Activated T-cell treated with anti-CD3 and anti-CD28 coated beads, Interleukin-2, amount 50 U/mL, for 72 hours (primary cell): ENCODE data around the gene AXIN1. TPM values are rescaled to one million over a fixed set of nuclear protein-coding genes. Genes with fewer than 3 reads are reported as not detected.
"Not testable (repeated sequence)": the region's sequence is repeated elsewhere in the genome, so short reads cannot be mapped to it uniquely, and the experiment has no call there.

Experiments
- ATAC-seq, 2 donors: fragments of 150-1000 bp; cut with Tn5 transposase; replicated peaks in 1 of 2; 2 replicates each; pipeline ENCODE4 v1.10.0; 2021; ENCODE audit warnings: moderate library complexity in 2 of 2, mild to moderate bottlenecking in 1 of 2
- DNase-seq, 2 donors: peaks; one replicate each; pipeline ENCODE4 v3.0.0; 2021 to 2022; ENCODE audit warnings: mixed read lengths in 1 of 2
- H3K27ac Mint-ChIP-seq: one replicate; pipeline ENCODE4 v1.8.0; 2022; ENCODE audit warnings: mild to moderate bottlenecking, moderate library complexity, mixed read lengths
- H3K27me3 Mint-ChIP-seq: one replicate; pipeline ENCODE4 v1.8.0; 2022; ENCODE audit warnings: low read depth, mixed read lengths
- H3K36me3 Mint-ChIP-seq, 2 donors: one replicate each; pipeline ENCODE4 v1.8.0; 2022; ENCODE audit warnings: mixed read lengths in 2 of 2, mild to moderate bottlenecking in 1 of 2; ENCODE audit not compliant: insufficient read depth in 2 of 2
- H3K4me1 Mint-ChIP-seq: one replicate; pipeline ENCODE4 v1.8.0; 2022; ENCODE audit warnings: low read depth, mixed read lengths
- H3K4me3 Mint-ChIP-seq, 2 donors: one replicate each; pipeline ENCODE4 v1.8.0; 2022; ENCODE audit warnings: mild to moderate bottlenecking in 2 of 2, mixed read lengths in 2 of 2, moderate library complexity in 2 of 2
- H3K9me3 Mint-ChIP-seq, 2 donors: one replicate each; pipeline ENCODE4 v1.8.0; 2022; ENCODE audit warnings: mixed read lengths in 2 of 2
- total RNA-seq, 2 donors: library from RNA; stranded (reverse); gene quantifications; one replicate each; pipeline ENCODE4 v1.2.3, GENCODE V29; 2022

Gene AXIN1
- total RNA-seq, 2 donors from 2014 or later: 28.8 to 29.4 TPM

DNA sequence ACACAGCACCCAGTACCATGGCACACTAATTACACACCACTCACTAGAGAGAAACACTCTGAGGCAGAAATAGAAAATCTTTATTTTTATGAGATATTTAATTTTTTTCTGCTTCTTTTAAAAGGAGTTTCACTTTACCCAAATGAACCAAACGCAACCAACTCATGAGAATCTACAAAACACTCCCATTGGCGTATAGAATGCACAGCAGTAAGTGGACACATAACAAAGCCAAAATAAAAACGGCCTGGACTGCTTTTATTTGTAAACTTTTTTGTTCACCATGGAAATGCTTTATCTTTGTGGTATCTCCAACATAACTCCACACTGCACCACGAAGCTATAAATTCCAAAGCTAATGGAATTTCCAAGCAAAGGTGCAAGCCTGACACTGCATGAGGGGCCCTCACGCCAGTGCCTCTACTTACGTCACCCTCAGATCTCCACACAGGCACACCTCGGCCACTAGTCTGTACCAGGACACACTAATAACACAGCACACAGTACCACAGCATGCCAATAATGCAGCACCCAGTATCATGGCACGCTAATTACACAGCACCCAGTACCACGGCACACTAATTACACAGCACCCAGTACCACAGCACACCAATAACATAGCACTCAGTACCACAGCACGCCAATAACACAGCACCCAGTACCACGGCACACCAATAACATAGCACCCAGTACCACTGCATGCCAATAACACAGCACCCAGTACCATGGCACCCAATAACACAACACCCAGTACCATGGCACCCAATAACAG is 17.5 kb downstream of the AXIN1 start:
- not testable (repeated sequence) for H3K27ac Mint-ChIP-seq, H3K9me3 Mint-ChIP-seq, H3K36me3 Mint-ChIP-seq, DNase-seq, ATAC-seq, H3K27me3 Mint-ChIP-seq, H3K4me3 Mint-ChIP-seq
- H3K4me1 Mint-ChIP-seq: peaks cover 56% of the 10 kb centered on the region

- H3K27me3 Mint-ChIP-seq: not testable (repeated sequence)
These were observed 18.2 kb downstream of the AXIN1 start for GRCh38 chr16:334164-334832.

DNA sequence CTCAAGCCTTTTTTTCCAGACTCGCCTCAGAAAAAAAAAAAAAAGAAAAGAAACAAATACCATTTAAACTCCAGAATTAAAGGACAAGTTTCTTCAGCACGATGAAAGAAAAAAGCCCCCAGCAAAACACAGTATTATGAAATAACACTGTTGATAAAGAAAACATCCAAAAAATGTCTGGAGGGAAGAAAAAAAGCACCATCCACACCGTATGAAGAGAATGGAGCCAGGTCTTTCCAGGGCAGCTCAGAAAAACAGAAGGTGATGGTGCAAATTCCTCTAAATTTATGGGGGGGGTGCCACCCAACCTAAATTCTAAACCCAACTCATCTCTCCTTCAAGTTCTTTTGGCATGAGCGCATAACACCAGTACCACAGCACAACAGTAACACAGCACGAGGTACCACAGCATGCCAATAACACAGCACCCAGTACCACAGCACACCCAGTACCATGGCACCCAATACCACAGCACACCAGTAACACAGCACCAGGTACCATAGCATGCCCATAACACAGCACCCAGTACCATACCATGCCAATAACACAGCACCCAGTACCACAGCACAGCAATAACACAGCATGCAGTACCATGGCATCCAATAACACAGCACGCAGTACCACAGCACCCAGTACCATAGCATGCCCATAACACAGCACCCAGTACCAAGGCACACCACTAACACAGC is 19.0 kb downstream of the AXIN1 start:
- ATAC-seq (no peak), DNase-seq (no peak)
- H3K4me1 Mint-ChIP-seq: peaks cover 47% of the 10 kb centered on the region
- H3K36me3 Mint-ChIP-seq: peaks cover 0 to 3% of the 10 kb centered on the region in 2 donors
- H3K27me3 Mint-ChIP-seq: no peaks in the 10 kb centered on the region
- no peak overlapping the region for H3K27ac Mint-ChIP-seq
- no peak overlapping the region for H3K4me3 Mint-ChIP-seq
- H3K9me3 Mint-ChIP-seq: peaks cover 0 to 3% of the 10 kb centered on the region in 2 donors

More at GRCh38 chr16:334164-334832, 18.2 kb downstream of the AXIN1 start:
- not testable (repeated sequence) for H3K9me3 Mint-ChIP-seq, H3K27ac Mint-ChIP-seq, H3K4me3 Mint-ChIP-seq, ATAC-seq, H3K36me3 Mint-ChIP-seq, DNase-seq
- peaks cover 51% of the 10 kb centered on the region for H3K4me1 Mint-ChIP-seq

DNA sequence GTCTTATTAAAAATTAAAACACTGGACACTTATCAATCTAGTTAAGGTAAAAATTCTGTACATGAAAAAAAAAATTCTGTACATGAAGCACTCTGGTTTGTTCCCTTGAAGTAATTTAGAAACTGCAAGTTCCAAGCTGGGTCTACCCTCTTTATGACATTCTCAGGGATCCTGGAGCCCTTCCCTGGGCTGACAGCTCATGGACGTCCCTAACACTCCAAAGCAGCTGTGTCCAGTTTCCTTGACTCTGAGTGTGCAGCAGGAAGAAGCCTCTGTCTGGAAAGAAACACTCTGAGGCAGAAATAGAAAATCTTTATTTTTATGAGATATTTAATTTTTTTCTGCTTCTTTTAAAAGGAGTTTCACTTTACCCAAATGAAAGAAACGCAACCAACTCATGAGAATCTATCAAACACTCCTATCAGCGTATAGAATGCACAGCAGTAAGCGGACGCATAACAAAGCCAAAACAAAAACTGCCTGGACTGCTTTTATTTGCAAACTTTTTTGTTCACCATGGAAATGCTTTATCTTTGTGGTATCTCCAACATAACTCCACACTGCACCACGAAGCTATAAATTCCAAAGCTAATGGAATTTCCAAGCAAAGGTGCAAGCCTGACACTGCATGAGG is 21.2 kb downstream of the AXIN1 start:
- peaks cover 58% of the 10 kb centered on the region for H3K4me1 Mint-ChIP-seq
- H3K27me3 Mint-ChIP-seq, H3K4me3 Mint-ChIP-seq, H3K36me3 Mint-ChIP-seq, H3K27ac Mint-ChIP-seq, DNase-seq, H3K9me3 Mint-ChIP-seq, ATAC-seq: not testable (repeated sequence)

DNA sequence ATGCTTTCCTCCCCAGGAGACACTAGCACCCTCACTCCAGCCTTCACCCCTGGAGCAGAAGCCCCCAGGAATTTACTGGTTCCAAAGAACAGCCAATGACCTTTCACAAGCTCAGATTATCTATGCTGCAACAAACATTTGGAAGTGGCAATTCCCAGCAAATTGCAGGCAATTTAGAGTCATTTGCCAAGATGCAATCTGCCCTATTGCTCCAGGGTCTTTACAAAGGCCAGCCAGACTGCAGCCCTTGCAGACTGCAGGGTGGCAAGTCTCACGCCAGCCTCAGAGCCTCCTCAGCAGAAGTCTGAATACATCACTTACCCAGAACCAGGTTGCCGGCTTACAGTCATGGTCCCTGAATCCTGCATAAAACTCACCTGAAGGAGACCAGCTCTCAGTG is 21.8 kb downstream of the AXIN1 start:
- H3K36me3 Mint-ChIP-seq: peaks cover 0 to 3% of the 10 kb centered on the region in 2 donors

DNA sequence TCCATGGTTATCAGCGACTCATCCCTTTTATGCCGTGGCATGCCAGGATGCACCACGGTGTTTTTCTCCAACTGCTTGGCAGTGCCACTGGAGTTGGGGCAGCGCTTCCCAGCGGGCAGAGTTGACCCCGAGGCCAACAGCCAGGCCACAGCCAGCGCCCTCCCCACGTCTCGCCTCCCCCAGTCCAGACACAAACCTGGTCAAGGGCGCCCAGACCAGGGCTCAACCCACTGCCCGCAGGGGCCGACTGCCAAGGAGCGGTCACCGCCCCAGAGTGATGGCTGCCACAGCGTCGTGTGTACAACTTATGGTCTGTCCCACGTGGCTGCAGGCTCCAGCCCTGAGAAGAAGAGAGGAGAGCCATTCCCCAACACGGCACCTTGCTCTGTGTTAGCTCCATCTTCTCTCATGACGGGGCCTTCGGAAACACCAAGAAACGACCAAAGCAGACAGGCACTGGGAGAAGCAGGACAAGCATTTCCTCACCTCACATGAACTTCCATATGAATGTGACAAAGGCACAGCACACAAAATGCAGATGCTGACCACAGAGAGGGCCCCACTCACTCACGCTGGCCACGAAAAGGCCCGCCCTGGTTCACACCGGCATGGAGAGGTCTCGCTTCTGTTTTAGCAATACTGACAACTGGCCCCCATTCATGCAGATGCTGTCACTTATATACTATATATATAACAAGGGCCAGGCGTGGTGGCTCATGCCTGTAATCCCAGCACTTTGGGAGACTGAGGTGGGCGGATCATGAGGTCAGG is 27.0 kb downstream of the AXIN1 start:
- H3K4me3 Mint-ChIP-seq: peak overlapping the region; percentile 71 to 86
- H3K27me3 Mint-ChIP-seq: no peaks in the 10 kb centered on the region
- peaks cover 0 to 3% of the 10 kb centered on the region in 2 donors for H3K36me3 Mint-ChIP-seq
- no peaks in the 10 kb centered on the region for H3K9me3 Mint-ChIP-seq
- ATAC-seq (no peak), DNase-seq (no peak)
- peaks cover 66% of the 10 kb centered on the region for H3K4me1 Mint-ChIP-seq
- H3K27ac Mint-ChIP-seq: peak overlapping the region; percentile 50

More for the DNA sequence above, 21.8 kb downstream of the AXIN1 start:
- DNase-seq (no peak), ATAC-seq (no peak)
- H3K4me1 Mint-ChIP-seq: peaks cover 58% of the 10 kb centered on the region
- no peaks in the 10 kb centered on the region for H3K27me3 Mint-ChIP-seq
- no peak overlapping the region for H3K4me3 Mint-ChIP-seq
- H3K9me3 Mint-ChIP-seq: peaks cover 0 to 3% of the 10 kb centered on the region in 2 donors
- no peak overlapping the region for H3K27ac Mint-ChIP-seq

- H3K9me3 Mint-ChIP-seq: no peaks in the 10 kb centered on the region
- DNase-seq (peak; percentile 65 to 66), ATAC-seq (peak; percentile 53 to 65)
- H3K36me3 Mint-ChIP-seq: no peaks in the 10 kb centered on the region
- peaks cover 66% of the 10 kb centered on the region for H3K4me1 Mint-ChIP-seq
- peak overlapping the region; percentile 50 for H3K27ac Mint-ChIP-seq
- H3K27me3 Mint-ChIP-seq: no peaks in the 10 kb centered on the region
- H3K4me3 Mint-ChIP-seq: peak overlapping the region; percentile 71 to 86
These were observed 27.8 kb downstream of the AXIN1 start for GRCh38 chr16:324451-325334.

DNA sequence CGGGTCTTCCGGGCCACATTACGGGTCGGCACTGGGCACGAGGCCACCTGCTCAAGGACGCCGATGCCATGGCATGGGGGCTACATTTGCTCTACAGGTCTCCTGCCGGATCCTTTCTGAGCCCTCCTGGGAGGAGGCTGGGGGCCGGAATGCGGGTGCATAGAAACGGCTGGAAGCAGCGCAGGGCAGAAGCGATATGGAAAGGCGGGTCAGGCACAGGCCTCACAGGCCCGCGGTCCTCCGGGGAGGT is 28.4 kb downstream of the AXIN1 start:
- H3K4me1 Mint-ChIP-seq: peaks cover 70% of the 10 kb centered on the region
- H3K9me3 Mint-ChIP-seq: no peaks in the 10 kb centered on the region
- no peaks in the 10 kb centered on the region for H3K27me3 Mint-ChIP-seq
- H3K4me3 Mint-ChIP-seq: peak overlapping the region; percentile 71 to 86
- DNase-seq: no peak
- ATAC-seq: no peak
- H3K36me3 Mint-ChIP-seq: peaks cover 0 to under 1% of the 10 kb centered on the region in 2 donors
- no peak overlapping the region for H3K27ac Mint-ChIP-seq

- ATAC-seq: no peak
These were observed 29.9 kb downstream of the AXIN1 start for GRCh38 chr16:322476-323143.

GRCh38 chr16:321532-321931 is 31.0 kb downstream of the AXIN1 start:
- Mint-ChIP-seq H3K27me3 (no peaks in the 10 kb centered on the region), H3K27ac (no peak overlapping the region), H3K9me3 (no peaks in the 10 kb centered on the region), H3K4me1 (peaks cover 73% of the 10 kb centered on the region), H3K4me3 (no peak overlapping the region), H3K36me3 (peaks cover 0 to 2% of the 10 kb centered on the region in 2 donors)
- ATAC-seq (no peak), DNase-seq (no peak)

More at GRCh38 chr16:322476-323143, 29.9 kb downstream of the AXIN1 start:
- Mint-ChIP-seq H3K27ac (no peak overlapping the region), H3K27me3 (no peaks in the 10 kb centered on the region), H3K4me1 (peaks cover 81% of the 10 kb centered on the region), H3K4me3 (no peak overlapping the region), H3K36me3 (peaks cover 0 to 2% of the 10 kb centered on the region in 2 donors), H3K9me3 (no peaks in the 10 kb centered on the region)
- no peak for DNase-seq

- Mint-ChIP-seq H3K9me3 (no peaks in the 10 kb centered on the region), H3K36me3 (peaks cover 0 to 2% of the 10 kb centered on the region in 2 donors), H3K27ac (no peak overlapping the region), H3K4me3 (no peak overlapping the region), H3K4me1 (peaks cover 61% of the 10 kb centered on the region), H3K27me3 (no peaks in the 10 kb centered on the region)
- DNase-seq: no peak
- ATAC-seq: no peak
These were observed 32.3 kb downstream of the AXIN1 start for GRCh38 chr16:320206-320605.
